Measurements from ENCODE around the gene CTBP1. TPM values are rescaled to one million over a fixed set of nuclear protein-coding genes. Genes with fewer than 3 reads are reported as not detected.

CTBP1 gene
- total and polyA plus RNA-seq, 2 donors from 2014 or later = 96.1 to 170 TPM

DNA sequence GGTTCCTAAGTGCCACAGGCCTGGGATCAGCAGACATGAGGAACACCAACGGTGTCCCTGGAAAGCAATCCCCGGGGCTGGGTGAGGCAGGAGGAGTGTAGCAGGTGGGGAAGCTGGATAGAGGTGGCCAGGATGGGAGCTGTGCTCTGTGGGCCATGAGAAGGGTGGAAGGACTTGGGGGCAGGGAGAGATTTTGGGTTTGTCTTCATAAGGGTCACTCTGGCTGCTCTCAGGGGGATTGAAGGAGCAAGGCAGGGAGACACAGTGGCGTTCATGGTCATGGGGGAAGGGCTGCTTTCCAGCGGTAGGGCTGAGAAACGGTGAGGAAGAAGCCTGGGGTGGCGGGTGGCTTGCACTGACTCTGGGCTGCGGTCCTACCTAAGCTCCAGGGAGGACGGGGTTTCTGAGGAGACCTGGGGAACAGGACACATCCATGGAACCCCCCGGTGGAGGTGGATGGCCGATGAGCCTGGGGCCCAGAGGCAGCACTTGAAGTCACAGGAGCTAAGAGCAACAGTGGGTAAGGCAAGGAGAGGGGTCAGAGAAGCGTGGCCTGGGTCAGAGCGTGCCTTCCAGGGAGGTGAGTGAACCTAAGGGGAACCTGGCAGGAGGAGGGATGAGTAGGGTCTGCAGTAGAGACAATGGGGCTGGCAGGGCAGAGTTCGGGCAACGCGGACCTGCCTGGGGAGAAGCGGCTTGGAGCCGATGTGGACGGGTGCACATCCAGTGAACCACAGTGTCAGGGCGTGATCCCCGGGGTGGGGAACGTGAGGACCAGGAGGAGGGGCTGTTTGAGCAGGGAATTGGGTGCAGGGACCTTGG is 12.4 kb upstream of the CTBP1 start:
- no peak for DNase-seq

GRCh38 chr4:1260418-1261106 is 11.6 kb upstream of the CTBP1 start:
- DNase-seq = no peak
- Histone ChIP-seq H3K9ac (ENCODE audit: low read length in 3 of 3) (no peak overlapping the region), H3K4me3 (ENCODE audit: low read length in 3 of 3) (no peak overlapping the region), H3K27ac (ENCODE audit: low read depth in 2 of 2, low read length in 2 of 2) (no peak overlapping the region), H3K4me1 (ENCODE audit: control insufficient read depth in 2 of 3, insufficient read depth in 2 of 3, low read depth in 1 of 3, low read length in 3 of 3) (no peaks in the 10 kb centered on the region), H3K9me3 (ENCODE audit: control insufficient read depth in 2 of 3, insufficient read depth in 1 of 3, low read length in 3 of 3) (no peaks in the 10 kb centered on the region), H3K36me3 (ENCODE audit: control insufficient read depth in 2 of 3, insufficient read depth in 3 of 3, low read length in 3 of 3) (no peaks in the 10 kb centered on the region), H3K27me3 (ENCODE audit: control insufficient read depth, insufficient read depth, low read length) (no peaks in the 10 kb centered on the region)
- TF ChIP-seq, protein P1, sequence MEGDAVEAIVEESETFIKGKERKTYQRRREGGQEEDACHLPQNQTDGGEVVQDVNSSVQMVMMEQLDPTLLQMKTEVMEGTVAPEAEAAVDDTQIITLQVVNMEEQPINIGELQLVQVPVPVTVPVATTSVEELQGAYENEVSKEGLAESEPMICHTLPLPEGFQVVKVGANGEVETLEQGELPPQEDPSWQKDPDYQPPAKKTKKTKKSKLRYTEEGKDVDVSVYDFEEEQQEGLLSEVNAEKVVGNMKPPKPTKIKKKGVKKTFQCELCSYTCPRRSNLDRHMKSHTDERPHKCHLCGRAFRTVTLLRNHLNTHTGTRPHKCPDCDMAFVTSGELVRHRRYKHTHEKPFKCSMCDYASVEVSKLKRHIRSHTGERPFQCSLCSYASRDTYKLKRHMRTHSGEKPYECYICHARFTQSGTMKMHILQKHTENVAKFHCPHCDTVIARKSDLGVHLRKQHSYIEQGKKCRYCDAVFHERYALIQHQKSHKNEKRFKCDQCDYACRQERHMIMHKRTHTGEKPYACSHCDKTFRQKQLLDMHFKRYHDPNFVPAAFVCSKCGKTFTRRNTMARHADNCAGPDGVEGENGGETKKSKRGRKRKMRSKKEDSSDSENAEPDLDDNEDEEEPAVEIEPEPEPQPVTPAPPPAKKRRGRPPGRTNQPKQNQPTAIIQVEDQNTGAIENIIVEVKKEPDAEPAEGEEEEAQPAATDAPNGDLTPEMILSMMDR (IDR thresholded peaks at IDR 0.05; ENCODE audit: borderline replicate concordance, extremely low read depth, insufficient read depth) = no peak
- FAIRE-seq = no peak
- intact Hi-C loops (cut with DNase I) = loop anchor here (10.0 kb wide), 1 partner anchor 126 kb away; no protein-coding TSS in a partner anchor

More for the DNA sequence above, 12.4 kb upstream of the CTBP1 start:
- no peak overlapping the region for H3K9ac ChIP-seq (ENCODE audit: low read length in 3 of 3)
- no peak overlapping the region for H3K4me3 ChIP-seq (ENCODE audit: low read length in 3 of 3)
- TF ChIP-seq, protein P1 (IDR thresholded peaks at IDR 0.05; ENCODE audit: borderline replicate concordance, extremely low read depth, insufficient read depth) = no peak
- H3K36me3 ChIP-seq (ENCODE audit: control insufficient read depth in 2 of 3, insufficient read depth in 3 of 3, low read length in 3 of 3) = no peaks in the 10 kb centered on the region
- intact Hi-C loops (cut with DNase I) = loop anchor here (10.0 kb wide), 1 partner anchor 127 kb away; no protein-coding TSS in a partner anchor
- no peak overlapping the region for H3K27ac ChIP-seq (ENCODE audit: low read depth in 2 of 2, low read length in 2 of 2)
- no peak for FAIRE-seq
- H3K27me3 ChIP-seq (ENCODE audit: control insufficient read depth, insufficient read depth, low read length) = no peaks in the 10 kb centered on the region
- H3K4me1 ChIP-seq (ENCODE audit: control insufficient read depth in 2 of 3, insufficient read depth in 2 of 3, low read depth in 1 of 3, low read length in 3 of 3) = no peaks in the 10 kb centered on the region
- H3K9me3 ChIP-seq (ENCODE audit: control insufficient read depth in 2 of 3, insufficient read depth in 1 of 3, low read length in 3 of 3) = no peaks in the 10 kb centered on the region

GRCh38 chr4:1259966-1260365 is 11.0 kb upstream of the CTBP1 start:
- no peaks in the 10 kb centered on the region for H3K9me3 ChIP-seq (ENCODE audit: control insufficient read depth in 2 of 3, insufficient read depth in 1 of 3, low read length in 3 of 3)
- DNase-seq (no peak), FAIRE-seq (no peak)
- TF ChIP-seq, protein P1 (IDR thresholded peaks at IDR 0.05; ENCODE audit: borderline replicate concordance, extremely low read depth, insufficient read depth) = no peak
- no peaks in the 10 kb centered on the region for H3K4me1 ChIP-seq (ENCODE audit: control insufficient read depth in 2 of 3, insufficient read depth in 2 of 3, low read depth in 1 of 3, low read length in 3 of 3)
- no peak overlapping the region for H3K4me3 ChIP-seq (ENCODE audit: low read length in 3 of 3)
- H3K27ac ChIP-seq (ENCODE audit: low read depth in 2 of 2, low read length in 2 of 2) = no peak overlapping the region
- no peaks in the 10 kb centered on the region for H3K27me3 ChIP-seq (ENCODE audit: control insufficient read depth, insufficient read depth, low read length)
- intact Hi-C loops (cut with DNase I) = loop anchor here (10.0 kb wide), 1 partner anchor 125 kb away; no protein-coding TSS in a partner anchor
- H3K36me3 ChIP-seq (ENCODE audit: control insufficient read depth in 2 of 3, insufficient read depth in 3 of 3, low read length in 3 of 3) = no peaks in the 10 kb centered on the region
- H3K9ac ChIP-seq (ENCODE audit: low read length in 3 of 3) = no peak overlapping the region
